NB4 (cell line): ENCODE results near the gene ATXN7L3.

Experiments
- CTCF ChIP-seq: IDR thresholded peaks from one replicate; pipeline ENCODE4 v1.5.1; 2012; ENCODE audit warnings: low read depth, low read length
- MAX ChIP-seq: IDR thresholded peaks from 2 replicates; pipeline ENCODE4 v1.6.1; 2011; ENCODE audit warnings: low read depth, low read length
- MYC ChIP-seq: IDR thresholded peaks from 2 replicates; pipeline ENCODE4 v1.6.1; 2011; ENCODE audit warnings: low read depth, low read length
- POLR2A ChIP-seq: IDR thresholded peaks from 2 replicates; pipeline ENCODE4 v1.6.1; 2011; ENCODE audit warnings: mild to moderate bottlenecking; ENCODE audit not compliant: insufficient read length; ENCODE audit errors: extremely low read depth

GRCh38 chr17:44221084-44221861 is 21.6 kb upstream of the ATXN7L3 start:
- no peak for TF ChIP-seq CTCF
- TF ChIP-seq POLR2A: peak; percentile 30
- TF ChIP-seq MAX: no peak; the same call in 1 of the 2 replicates
- TF ChIP-seq MYC: no peak
